ENCODE data around the gene CRB2. TPM values are rescaled to one million over a fixed set of nuclear protein-coding genes. Genes with fewer than 3 reads are reported as not detected.

CRB2 gene
- total RNA-seq, 1 experiment from 2014 or later, result 3.6 TPM

DNA sequence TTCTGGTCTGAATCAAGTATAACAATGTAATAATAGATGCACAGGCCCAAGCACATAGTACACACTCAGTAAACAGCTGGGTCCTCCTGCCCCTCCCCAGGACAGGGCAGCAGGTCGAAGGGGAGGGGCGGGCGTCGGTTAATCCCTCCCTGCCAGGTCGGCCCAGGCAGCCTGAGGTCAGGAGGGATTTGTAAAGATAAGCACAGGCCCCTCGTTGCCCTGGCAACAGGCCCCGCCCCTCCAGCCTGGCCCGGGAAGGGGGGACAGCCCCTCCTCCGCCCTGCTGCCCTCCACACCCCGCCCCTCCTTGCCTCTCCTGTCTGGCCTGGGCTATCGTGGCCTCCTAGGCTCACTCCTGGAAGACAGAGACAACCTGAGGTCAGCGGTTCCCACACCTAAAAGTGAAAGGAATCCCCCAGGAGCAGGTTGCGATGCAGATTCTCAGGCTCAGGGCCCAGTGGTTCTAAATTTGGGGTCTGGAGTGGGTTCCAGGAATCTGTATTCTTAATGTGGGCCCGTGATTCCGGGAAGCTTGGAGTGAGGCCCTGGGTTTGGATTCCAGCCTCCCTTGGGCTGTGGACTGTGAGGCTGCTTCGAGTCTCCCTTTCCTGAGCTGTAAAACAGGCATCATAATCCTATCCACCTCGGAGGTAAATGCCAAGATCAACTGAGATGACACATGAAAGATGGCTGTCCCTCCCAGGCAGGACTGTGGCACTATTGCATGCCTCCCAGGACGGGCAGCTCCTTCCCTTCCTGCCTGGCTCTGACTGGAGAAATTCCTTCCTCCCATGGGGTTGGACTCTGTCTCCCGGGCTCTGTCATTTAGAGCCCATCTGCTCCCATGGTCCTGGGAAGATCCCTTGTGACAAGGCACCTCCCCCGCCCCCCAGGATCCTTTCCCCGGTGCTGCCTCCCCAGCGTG is 4.4 kb downstream of the CRB2 start:
- Histone ChIP-seq H3K9ac (ENCODE audit: extremely low read depth, insufficient read length, low read length) (no peak overlapping the region), H3T11ph (ENCODE audit: low read length) (no peak overlapping the region), H3K27ac (ENCODE audit: insufficient read length, low read depth, low read length) (no peak overlapping the region), H2AFZ (ENCODE audit: low read length) (no peak overlapping the region), H4K20me1 (ENCODE audit: control insufficient read depth, insufficient read depth, insufficient read length) (no peaks in the 10 kb centered on the region), H4K8ac (replicated peaks; ENCODE audit: insufficient read length, low read depth, low read length) (no peak overlapping the region), H3K4ac (ENCODE audit: low read depth, low read length) (no peak overlapping the region), H3K14ac (ENCODE audit: insufficient read depth, low read length) (peak overlapping the region; percentile 61; the same call in 1 of the 2 replicates), H3K18ac (ENCODE audit: insufficient read length, low read depth, low read length) (peak overlapping the region; percentile 43), H2BK120ac (ENCODE audit: low read depth, low read length, poor library complexity, severe bottlenecking) (no peak overlapping the region), H2AK5ac (ENCODE audit: insufficient read length, low read length) (no peak overlapping the region), H2BK12ac (ENCODE audit: insufficient read length, low read depth, low read length) (no peak overlapping the region), H3K23me2 (ENCODE audit: insufficient read length, low read depth, low read length, poor library complexity, severe bottlenecking) (peaks cover 8% of the 10 kb centered on the region), H3K4me1 (ENCODE audit: insufficient read depth, low read length) (peaks cover 16% of the 10 kb centered on the region; the same call in 1 of the 2 replicates), H3K27me3 (ENCODE audit: insufficient read depth, low read length) (no peaks in the 10 kb centered on the region; the same call in 1 of the 2 replicates), H3K56ac (ENCODE audit: insufficient read length, low read depth, low read length) (no peak overlapping the region), H2BK15ac (ENCODE audit: low read depth, low read length) (no peak overlapping the region), H3K4me2 (ENCODE audit: insufficient read depth, insufficient read length, low read length) (peak overlapping the region; percentile 9), H2BK20ac (ENCODE audit: low read depth, low read length, poor library complexity, severe bottlenecking) (no peak overlapping the region), H4K5ac (ENCODE audit: insufficient read length, low read depth, low read length) (no peak overlapping the region), H3K9me3 (ENCODE audit: control insufficient read depth, low read depth, low read length) (no peaks in the 10 kb centered on the region), H4K91ac (ENCODE audit: insufficient read length, low read depth, low read length) (no peak overlapping the region), H3K23ac (ENCODE audit: insufficient read length, low read depth, low read length) (no peak overlapping the region), H3K79me2 (ENCODE audit: insufficient read depth, low read length) (no peaks in the 10 kb centered on the region), H3K79me1 (ENCODE audit: insufficient read depth, low read depth, low read length, poor library complexity, severe bottlenecking) (no peaks in the 10 kb centered on the region), H2BK5ac (ENCODE audit: insufficient read length, low read length) (no peak overlapping the region)
- Mint-ChIP-seq H3K9me3 (no peaks in the 10 kb centered on the region; a peak in 1 of 5 replicates), H3K4me3 (peak overlapping the region in 1 of 2 experiments; percentile 52; a peak in 3 of 5 replicates), H3K27ac (peak overlapping the region; percentile 47 to 97 (median 93); a peak in 6 of 7 replicates), H3K36me3 (ENCODE audit: insufficient read depth in 1 of 3, low read depth in 3 of 3) (no peaks in the 10 kb centered on the region; a peak in 2 of 7 replicates), H3K4me1 (peaks cover 58 to 78% of the 10 kb centered on the region in 2 experiments), H3K27me3 (ENCODE audit: low read depth) (peaks cover 15% of the 10 kb centered on the region)
- no CpG with 5 or more reads among the region's 22 CpGs for WGBS (ENCODE audit: extremely low coverage, insufficient read length, low lambda C conversion rate)
- peak; percentile 99 for DNase-seq
- no peak for TF ChIP-seq CTCF (conservative IDR thresholded peaks at IDR 0.05)

Measured in H9 (cell line).